Heart right ventricle (tissue), 16 donors: ENCODE data around the gene TUB. TPM values are rescaled to one million over a fixed set of nuclear protein-coding genes. Genes with fewer than 3 reads are reported as not detected.

Experiments
- ATAC-seq, 8 donors: fragments of 200-7000 bp; cut with Tn5 transposase; one replicate each; pipeline ENCODE4 v1.9.1; 2020; ENCODE audit warnings: mild to moderate bottlenecking in 8 of 8, moderate library complexity in 8 of 8, moderate number of reproducible peaks in 1 of 8
- DNase-seq, 2 donors: peaks; one replicate each; pipeline ENCODE4 v3.0.0-alpha.2; 2020
- H3K27ac ChIP-seq, 10 donors: fragments of 200-600 bp; sonication (generic) in 2 of 10; one replicate each; pipeline versions ENCODE4 v1.5.0 to v1.8.0; 2020 to 2022; ENCODE audit warnings: mild to moderate bottlenecking in 3 of 10
- H3K27me3 ChIP-seq, 7 donors: fragments of 200-600 bp; one replicate each; pipeline ENCODE4 v1.8.0; 2021 to 2022; ENCODE audit warnings: mild to moderate bottlenecking in 2 of 7
- H3K36me3 ChIP-seq, 9 donors: fragments of 200-600 bp; sonication (generic) in 1 of 9; one replicate each; pipeline versions ENCODE4 v1.5.0 to v1.8.0; 2020 to 2022; ENCODE audit warnings: mild to moderate bottlenecking in 2 of 9
- H3K4me1 ChIP-seq, 9 donors: fragments of 200-600 bp; sonication (generic) in 1 of 9; one replicate each; pipeline versions ENCODE4 v1.5.0 to v1.8.0; 2020 to 2022; ENCODE audit warnings: mild to moderate bottlenecking in 4 of 9
- H3K4me3 ChIP-seq, 10 donors: fragments of 200-600 bp; sonication (generic) in 2 of 10; one replicate each; pipeline versions ENCODE4 v1.5.0 to v1.8.0; 2020 to 2022; ENCODE audit warnings: mild to moderate bottlenecking in 7 of 10, moderate library complexity in 2 of 10
- H3K9me3 ChIP-seq, 11 donors: fragments of 200-600 bp in 10 of 11; sonication (generic) in 2 of 11; one replicate each; pipeline versions ENCODE4 v1.5.0 to v1.8.0; 2013 to 2022; ENCODE audit warnings: mild to moderate bottlenecking in 2 of 11, control low read depth in 1 of 11, moderate library complexity in 1 of 11
- WGBS, 2 donors: extraction: QIAGEN DNeasy Blood & Tissue Kit; methylation state at CpG; one replicate each; pipeline ENCODE4 v1.1.7; 2013; ENCODE audit warnings: inconsistent platforms in 1 of 2; 5-methylcytosine and 5-hydroxymethylcytosine counted together
- intact Hi-C, 10 donors: fragments of 100-400 bp; cut with DNase I; formaldehyde crosslinking; loops; one replicate each; pipeline versions ENCODE4 v1.11.1 to v1.14.2; 2022
- polyA plus RNA-seq, 2 donors: library from polyadenylated mRNA; stranded (reverse); fragments of 200-250 nt; gene quantifications; one replicate each; pipeline ENCODE4 v1.2.3, GENCODE V29; 2013
- total RNA-seq, 10 donors: library from RNA; stranded (reverse); fragmentation: NEBNext Ultra II Directional in 3 of 10; extraction: Animal tissue kit (Norgen Biotek cat#: 25700) in 3 of 10; gene quantifications; one replicate each; pipeline versions ENCODE4 v1.2.1 to v1.2.4, GENCODE V29; 2021 to 2023
- TF ChIP-seq, protein P1 (sequence below), 9 donors: fragments of 200-600 bp; sonication (generic) in 2 of 9; IDR thresholded peaks; one replicate each; pipeline versions ENCODE4 v1.5.0 to v1.8.0; 2021 to 2022; ENCODE audit warnings: antibody characterized with exemption in 9 of 9, mild to moderate bottlenecking in 5 of 9, moderate library complexity in 1 of 9
- donor health status: Arrhythmogenic right ventricular cardiomyopathy.
- donor health status: ischemic (EF 13 %, LVEDD 7.1; RV severe dilation, severe dysfunction).
- donor health status: healthy with polysubstance abuse.
- donor health status: DM: no; HTN: yes; CAD: no.
- donor health status: DM: no; HTN: no; CAD: no.
- donor health status: ischemic (EF 25% LVEDD 6.9; RV normal size, moderate dysfunction).
- donor health status: ischemic (EF 25% LVEDD 5.7; RV mildly dilated, moderate dysfunction).
- donor health status: healthy.
- donor health status: DM: yes; HTN: yes; CAD: no.
- donor health status: Ischemic cardiomyopathy.
- donor health status: ischemic (EF 35%, LVEDD 5.7; RV mildly dilated, moderate dysfunction).
- donor health status: nonischemic (EF 11% LVEDD 7.7; RV severe dilation, severe dysfunction).
- donor health status: DM: yes; HTN: yes; CAD: no.
- donor health status: PGD.
- donor health status: ischemic (EF 29% LVEDD 5.4; RV normal size, mild dysfunction).
- donor health status: nonischemic (EF 23%, LVEDD 6.1; RV moderate dilation, normal function).

Gene TUB
- total and polyA plus RNA-seq, 12 donors = 2.4 to 28.2 (median 18.9) TPM

DNA sequence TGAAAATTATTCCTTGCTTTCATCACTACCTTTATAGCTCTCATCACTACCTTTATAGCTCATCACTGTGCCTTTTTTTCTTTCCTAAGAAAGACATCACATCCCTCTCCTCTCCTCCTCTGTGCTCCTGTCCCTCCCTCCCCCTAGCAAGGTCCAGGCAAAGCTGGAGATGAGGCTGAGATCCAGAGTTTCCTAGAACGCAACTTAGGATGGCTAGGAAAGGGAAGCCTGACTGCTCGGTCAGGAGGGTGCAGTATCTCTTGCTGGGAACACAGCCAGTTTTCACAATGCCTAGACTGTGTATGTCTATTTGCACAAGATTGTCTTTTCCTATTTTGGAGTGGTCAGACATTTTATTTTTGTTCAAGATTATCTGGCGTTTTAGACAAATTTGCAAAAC is 24.7 kb downstream of the TUB start:
- Histone ChIP-seq H3K4me3 (no peak overlapping the region), H3K27me3 (no peaks in the 10 kb centered on the region), H3K9me3 (no peaks in the 10 kb centered on the region), H3K27ac (no peak overlapping the region), H3K36me3 (peaks cover 0 to 52% (median 8%) of the 10 kb centered on the region in 9 donors), H3K4me1 (peaks cover 0 to 32% (median 6%) of the 10 kb centered on the region in 9 donors)
- TF ChIP-seq, protein P1, sequence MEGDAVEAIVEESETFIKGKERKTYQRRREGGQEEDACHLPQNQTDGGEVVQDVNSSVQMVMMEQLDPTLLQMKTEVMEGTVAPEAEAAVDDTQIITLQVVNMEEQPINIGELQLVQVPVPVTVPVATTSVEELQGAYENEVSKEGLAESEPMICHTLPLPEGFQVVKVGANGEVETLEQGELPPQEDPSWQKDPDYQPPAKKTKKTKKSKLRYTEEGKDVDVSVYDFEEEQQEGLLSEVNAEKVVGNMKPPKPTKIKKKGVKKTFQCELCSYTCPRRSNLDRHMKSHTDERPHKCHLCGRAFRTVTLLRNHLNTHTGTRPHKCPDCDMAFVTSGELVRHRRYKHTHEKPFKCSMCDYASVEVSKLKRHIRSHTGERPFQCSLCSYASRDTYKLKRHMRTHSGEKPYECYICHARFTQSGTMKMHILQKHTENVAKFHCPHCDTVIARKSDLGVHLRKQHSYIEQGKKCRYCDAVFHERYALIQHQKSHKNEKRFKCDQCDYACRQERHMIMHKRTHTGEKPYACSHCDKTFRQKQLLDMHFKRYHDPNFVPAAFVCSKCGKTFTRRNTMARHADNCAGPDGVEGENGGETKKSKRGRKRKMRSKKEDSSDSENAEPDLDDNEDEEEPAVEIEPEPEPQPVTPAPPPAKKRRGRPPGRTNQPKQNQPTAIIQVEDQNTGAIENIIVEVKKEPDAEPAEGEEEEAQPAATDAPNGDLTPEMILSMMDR (IDR thresholded peaks at IDR 0.05) = no peak
- 44 to 45% methylated on average over 3 of the region's 3 CpGs for WGBS, 2 donors
- intact Hi-C loops = loop anchor here in 2 of 10 donors (10.0 kb wide), 1 partner anchor 211 kb away; no protein-coding TSS in a partner anchor
- DNase-seq (no peak), ATAC-seq (peak in 5 of 8 donors; percentile 36 to 72 (median 57))

DNA sequence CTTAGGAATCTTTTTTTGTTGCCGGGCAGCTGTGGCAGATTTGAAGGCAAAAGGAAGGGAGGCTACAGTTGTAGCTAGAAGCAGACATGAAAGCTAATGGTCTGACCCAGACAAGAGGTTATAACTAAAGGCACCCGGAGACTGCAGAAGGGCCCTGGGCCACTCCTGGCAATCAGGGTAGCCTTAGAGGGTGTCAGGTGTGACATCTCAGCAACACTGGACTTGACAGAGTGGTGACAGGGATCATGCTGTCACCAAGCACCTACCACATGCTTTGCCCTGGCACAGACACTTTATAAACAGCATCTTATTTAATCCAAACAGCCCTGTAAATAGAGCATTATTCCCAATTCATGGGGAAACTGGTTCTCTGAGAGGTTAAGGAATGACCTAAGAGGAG is 25.7 kb downstream of the TUB start:
- TF ChIP-seq, protein P1 (IDR thresholded peaks at IDR 0.05) = no peak
- WGBS, 2 donors = 57 to 66% methylated on average over 2 of the region's 2 CpGs
- Histone ChIP-seq H3K27ac (peak overlapping the region in 1 of 10 donors; percentile 20), H3K4me3 (no peak overlapping the region), H3K36me3 (peaks cover 0 to 42% (median 5%) of the 10 kb centered on the region in 9 donors), H3K27me3 (no peaks in the 10 kb centered on the region), H3K9me3 (no peaks in the 10 kb centered on the region), H3K4me1 (peaks cover 0 to 32% (median 6%) of the 10 kb centered on the region in 9 donors)
- peak; percentile 77 to 91 (median 84) for ATAC-seq
- intact Hi-C loops = loop anchor here in 2 of 10 donors (10.0 kb wide), 1 partner anchor 212 kb away; no protein-coding TSS in a partner anchor
- DNase-seq = no peak

DNA sequence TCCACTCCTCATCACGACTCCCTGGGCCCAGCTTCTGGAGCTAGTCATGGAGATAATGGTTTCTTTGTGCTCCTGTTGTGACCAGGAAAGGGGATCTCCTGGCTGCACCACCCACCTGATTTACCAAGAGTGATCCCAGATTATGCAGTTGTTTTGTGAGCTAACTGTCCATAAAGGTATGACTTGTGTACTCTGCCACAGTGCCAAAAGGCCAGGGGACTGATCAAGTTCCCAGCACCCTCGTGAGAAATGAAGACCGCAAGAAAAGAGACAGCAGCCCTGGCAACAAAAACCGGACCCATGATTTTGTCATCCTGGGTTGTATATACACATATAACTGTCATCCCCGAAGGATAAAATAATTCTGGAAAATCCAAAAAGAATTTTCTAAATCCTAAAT is 26.6 kb downstream of the TUB start:
- intact Hi-C loops = loop anchor here in 2 of 10 donors (10.0 kb wide), 1 partner anchor 213 kb away; no protein-coding TSS in a partner anchor
- no peak for DNase-seq
- Histone ChIP-seq H3K36me3 (peaks cover 0 to 32% (median 0%) of the 10 kb centered on the region in 9 donors), H3K4me3 (no peak overlapping the region), H3K9me3 (no peaks in the 10 kb centered on the region), H3K27me3 (no peaks in the 10 kb centered on the region), H3K4me1 (peaks cover 0 to 32% (median 6%) of the 10 kb centered on the region in 9 donors), H3K27ac (no peak overlapping the region)
- 88 to 94% methylated on average over 5 of the region's 5 CpGs for WGBS, 2 donors
- ATAC-seq = no peak
- TF ChIP-seq, protein P1 (IDR thresholded peaks at IDR 0.05) = no peak

DNA sequence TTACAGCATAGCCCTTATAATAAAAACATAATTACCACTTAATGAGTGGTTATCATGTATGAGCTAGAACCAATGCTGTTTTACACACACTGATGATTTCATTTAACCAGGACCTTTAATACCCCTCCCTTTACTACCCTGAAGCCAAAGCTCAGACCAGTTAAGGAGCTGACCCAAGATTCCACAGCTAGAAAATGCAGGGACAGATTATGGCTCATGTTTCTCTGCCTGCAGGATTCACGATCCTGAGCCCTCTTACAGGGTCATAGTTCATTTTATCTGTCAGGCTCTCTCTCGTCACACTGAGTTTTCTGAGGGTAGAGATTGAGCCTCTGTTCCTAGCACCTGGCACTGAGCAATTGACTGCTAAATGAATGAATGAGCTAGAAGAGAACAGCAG is 27.4 kb downstream of the TUB start:
- DNase-seq (no peak), ATAC-seq (no peak)
- no peak overlapping the region for H3K4me3 ChIP-seq
- no peak overlapping the region for H3K27ac ChIP-seq
- TF ChIP-seq, protein P1 (IDR thresholded peaks at IDR 0.05) = no peak
- no peaks in the 10 kb centered on the region for H3K27me3 ChIP-seq
- no peaks in the 10 kb centered on the region for H3K9me3 ChIP-seq
- WGBS, 2 donors = 45 to 57% methylated on average over 2 of the region's 2 CpGs
- peaks cover 0 to 25% (median 0%) of the 10 kb centered on the region in 9 donors for H3K36me3 ChIP-seq
- intact Hi-C loops = loop anchor here in 2 of 10 donors (10.0 kb wide), 1 partner anchor 214 kb away; no protein-coding TSS in a partner anchor
- H3K4me1 ChIP-seq = peaks cover 0 to 32% (median 6%) of the 10 kb centered on the region in 9 donors
